Colonic mucosa (tissue), 4 donors: ENCODE measurements around the gene MAP2. TPM values are rescaled to one million over a fixed set of nuclear protein-coding genes. Genes with fewer than 3 reads are reported as not detected.

Experiments used
- DNase-seq: peaks from one replicate; pipeline ENCODE4 v3.0.0-alpha.2; 2020
- H3K27ac ChIP-seq: fragments of 200-600 bp; one replicate; pipeline ENCODE4 v1.8.0; 2021
- H3K27me3 ChIP-seq: fragments of 200-600 bp; one replicate; pipeline ENCODE4 v1.8.0; 2021
- H3K36me3 ChIP-seq: fragments of 200-600 bp; one replicate; pipeline ENCODE4 v1.8.0; 2021
- H3K4me1 ChIP-seq: fragments of 200-600 bp; one replicate; pipeline ENCODE4 v1.8.0; 2021; ENCODE audit warnings: mild to moderate bottlenecking
- H3K4me3 ChIP-seq: fragments of 200-600 bp; one replicate; pipeline ENCODE4 v1.8.0; 2021
- H3K9ac ChIP-seq, 2 donors: one replicate each; pipeline ENCODE4 v1.7.0; 2013; ENCODE audit warnings: control low read depth in 2 of 2, low read depth in 2 of 2, low read length in 2 of 2
- H3K9me3 ChIP-seq: fragments of 200-600 bp; one replicate; pipeline ENCODE4 v1.8.0; 2021
- CTCF ChIP-seq: fragments of 200-600 bp; IDR thresholded peaks from one replicate; pipeline ENCODE4 v1.8.0; 2022; ENCODE audit warnings: antibody characterized with exemption, mild to moderate bottlenecking
- intact Hi-C: fragments of 100-400 bp; cut with DNase I; formaldehyde crosslinking; loops from one replicate; pipeline ENCODE4 v1.14.1; 2022
- total RNA-seq, 2 donors: library from RNA; stranded (reverse); fragmentation: NEBNext Ultra II Directional in 1 of 2; extraction: Animal tissue kit (Norgen Biotek cat#: 25700) in 1 of 2; gene quantifications; one replicate each; pipeline ENCODE4 v1.2.1, GENCODE V29; 2021
- donor health status: healthy.
- donor health status: DM: no; HTN: no; CAD: no.
- donor health status: DM: no; HTN: no; CAD: no.

The MAP2 gene
- total RNA-seq, 2 donors from 2014 or later: 0.84 to 1.4 TPM

- no peaks in the 10 kb centered on the region for H3K9me3 ChIP-seq
- no peak overlapping the region for H3K27ac ChIP-seq
- DNase-seq: no peak
- H3K4me1 ChIP-seq: no peaks in the 10 kb centered on the region
- H3K9ac ChIP-seq: no peak overlapping the region
- H3K4me3 ChIP-seq: no peak overlapping the region
- H3K27me3 ChIP-seq: no peaks in the 10 kb centered on the region
- intact Hi-C loops: no loop called here
- no peaks in the 10 kb centered on the region for H3K36me3 ChIP-seq
- no peak for TF ChIP-seq CTCF
Measured at GRCh38 chr2:209642146-209642820, 218.4 kb downstream of the MAP2 start.

- no peak overlapping the region for H3K4me3 ChIP-seq
- no peaks in the 10 kb centered on the region for H3K4me1 ChIP-seq
- no peak for TF ChIP-seq CTCF
- no peaks in the 10 kb centered on the region for H3K36me3 ChIP-seq
- no peaks in the 10 kb centered on the region for H3K27me3 ChIP-seq
- H3K27ac ChIP-seq: no peak overlapping the region
- no peaks in the 10 kb centered on the region for H3K9me3 ChIP-seq
- no peak for DNase-seq
- no peak overlapping the region for H3K9ac ChIP-seq
- intact Hi-C loops: no loop called here
Measured at GRCh38 chr2:209644842-209645241, 221.0 kb downstream of the MAP2 start.

GRCh38 chr2:209648714-209649113 lies 224.9 kb downstream of the MAP2 start:
- intact Hi-C loops: no loop called here
- no peak for TF ChIP-seq CTCF

GRCh38 chr2:209653134-209653533 lies 229.3 kb downstream of the MAP2 start:
- H3K9ac ChIP-seq: no peak overlapping the region
- DNase-seq: no peak
- no peak for TF ChIP-seq CTCF
- no peaks in the 10 kb centered on the region for H3K27me3 ChIP-seq
- no peaks in the 10 kb centered on the region for H3K4me1 ChIP-seq
- H3K27ac ChIP-seq: no peak overlapping the region
- H3K4me3 ChIP-seq: no peak overlapping the region
- intact Hi-C loops: no loop called here
- no peaks in the 10 kb centered on the region for H3K9me3 ChIP-seq
- no peaks in the 10 kb centered on the region for H3K36me3 ChIP-seq

More at GRCh38 chr2:209648714-209649113, 224.9 kb downstream of the MAP2 start:
- no peak overlapping the region for H3K4me3 ChIP-seq
- DNase-seq: no peak
- H3K4me1 ChIP-seq: no peaks in the 10 kb centered on the region
- no peak overlapping the region for H3K27ac ChIP-seq
- no peak overlapping the region for H3K9ac ChIP-seq
- no peaks in the 10 kb centered on the region for H3K36me3 ChIP-seq
- H3K9me3 ChIP-seq: no peaks in the 10 kb centered on the region
- no peaks in the 10 kb centered on the region for H3K27me3 ChIP-seq

GRCh38 chr2:209661286-209661894 lies 237.5 kb downstream of the MAP2 start:
- DNase-seq: no peak
- Histone ChIP-seq H3K9me3 (no peaks in the 10 kb centered on the region), H3K27ac (no peak overlapping the region), H3K4me3 (no peak overlapping the region), H3K36me3 (no peaks in the 10 kb centered on the region), H3K9ac (no peak overlapping the region), H3K4me1 (no peaks in the 10 kb centered on the region), H3K27me3 (no peaks in the 10 kb centered on the region)
- TF ChIP-seq CTCF: no peak
- intact Hi-C loops: no loop called here
